ENCODE results near the gene SCARF2. TPM values are rescaled to one million over a fixed set of nuclear protein-coding genes. Genes with fewer than 3 reads are reported as not detected.
A peak's percentile ranks its signal among the peaks of the same experiment; 100 is the strongest.

The SCARF2 gene
- total and polyA plus RNA-seq, 2 of the 13 experiments (the other 11 are each of a cell fraction or from before 2014, with no cell fraction given), result 3.3 to 6.2 TPM

- TF ChIP-seq ZNF317 (CRISPR knock-in tag; IDR thresholded peaks at IDR 0.05), result no peak
- no peak for TF ChIP-seq GTF3A (CRISPR knock-in tag; conservative IDR thresholded peaks at IDR 0.05)
- TF ChIP-seq CEBPZ (IDR thresholded peaks at IDR 0.05; ENCODE audit: low read length), result no peak
- no peak for TF ChIP-seq DBP (CRISPR knock-in tag; IDR thresholded peaks at IDR 0.05; ENCODE audit: not compliant biosample characterization)
- no peak for TF ChIP-seq TFE3 (CRISPR knock-in tag; IDR thresholded peaks at IDR 0.05)
- TF ChIP-seq XBP1 (CRISPR knock-in tag; IDR thresholded peaks at IDR 0.05), result peak; percentile 29; the same call in 1 of the 2 replicates
- no peak for TF ChIP-seq MYNN (CRISPR knock-in tag; IDR thresholded peaks at IDR 0.05; ENCODE audit: low read depth)
- 0 out of 2 replicates have a peak, but pooled peaks have one; percentile 72 for TF ChIP-seq WIZ (CRISPR knock-in tag; IDR thresholded peaks at IDR 0.05)
- TF ChIP-seq ZXDC (CRISPR knock-in tag; IDR thresholded peaks at IDR 0.05), result no peak
- TF ChIP-seq HDAC2 (CRISPR knock-in tag; IDR thresholded peaks at IDR 0.05), result 0 out of 2 replicates have a peak, but pooled peaks have one; percentile 14
- TF ChIP-seq ZFP91 (CRISPR knock-in tag; IDR thresholded peaks at IDR 0.05; ENCODE audit: borderline replicate concordance), result peak; percentile 91
- no peak for TF ChIP-seq ARNTL (CRISPR knock-in tag; IDR thresholded peaks at IDR 0.05)
- TF ChIP-seq SATB2 (CRISPR knock-in tag; IDR thresholded peaks at IDR 0.05), result 0 out of 2 replicates have a peak, but pooled peaks have one; percentile 43
- TF ChIP-seq ZNF784 (CRISPR knock-in tag; IDR thresholded peaks at IDR 0.05; ENCODE audit: borderline replicate concordance), result 0 out of 2 replicates have a peak, but pooled peaks have one; percentile 42
- TF ChIP-seq BORCS8-MEF2B (CRISPR knock-in tag; IDR thresholded peaks at IDR 0.05), result peak; percentile 20; the same call in 1 of the 2 replicates
- TF ChIP-seq ZFP82 (CRISPR knock-in tag; IDR thresholded peaks at IDR 0.05; ENCODE audit: borderline replicate concordance), result no peak
- no peak for TF ChIP-seq ZNF878 (CRISPR knock-in tag; IDR thresholded peaks at IDR 0.05)
Observed at GRCh38 chr22:20393705-20394476, 43.7 kb downstream of the SCARF2 start, which contains the start of gene ZNF74 (continued).

Measured in HepG2 (cell line).